GM19025 (cell line): ENCODE results near the gene ARPP21.

Experiments used
- ATAC-seq: cut with Tn5 transposase; IDR thresholded peaks from one replicate; pipeline ENCODE4 v1.9.1; 2021; ENCODE audit warnings: mild to moderate bottlenecking, low read depth, moderate library complexity; ENCODE audit not compliant: unreplicated experiment

The ARPP21 gene

DNA sequence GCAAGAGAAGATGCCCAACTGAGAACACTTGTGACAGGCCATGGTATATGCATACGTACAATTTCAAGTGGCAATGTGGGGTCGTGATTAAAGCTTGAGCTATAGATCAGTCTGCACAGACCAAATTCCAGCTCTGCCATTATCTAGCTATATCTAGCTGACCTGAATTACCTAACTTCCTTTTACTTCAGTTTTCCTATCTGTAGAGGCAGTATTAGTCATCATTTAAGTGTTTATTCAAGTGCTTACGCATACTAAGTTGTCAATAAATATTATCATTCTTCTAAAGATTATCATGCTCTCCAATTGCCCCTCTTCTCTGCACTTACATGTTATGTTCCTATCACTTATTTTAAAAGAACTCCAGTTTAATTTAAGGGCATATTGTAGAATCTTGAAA, 87.9 kb downstream of the ARPP21 start:
- ATAC-seq = no peak

DNA sequence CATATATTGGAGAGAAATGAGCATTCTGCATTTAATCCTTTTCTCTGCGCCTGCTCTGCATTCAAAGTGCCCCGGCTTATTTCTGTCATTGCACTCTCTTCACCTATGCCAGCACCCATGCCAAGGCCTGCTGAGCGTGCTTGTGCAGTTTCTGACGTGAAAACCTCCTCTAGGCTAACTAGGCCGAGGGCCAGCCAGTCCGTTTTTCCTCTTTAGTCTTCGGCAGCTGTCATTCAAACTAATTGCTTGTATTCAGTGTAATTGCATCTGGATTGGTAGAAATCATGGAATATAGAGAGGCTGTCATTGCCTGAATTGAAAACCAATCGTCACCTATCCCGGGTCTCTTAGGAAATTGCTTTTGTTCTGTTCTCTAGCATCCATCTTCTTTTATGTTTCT, 94.0 kb downstream of the ARPP21 start:
- ATAC-seq = no peak

DNA sequence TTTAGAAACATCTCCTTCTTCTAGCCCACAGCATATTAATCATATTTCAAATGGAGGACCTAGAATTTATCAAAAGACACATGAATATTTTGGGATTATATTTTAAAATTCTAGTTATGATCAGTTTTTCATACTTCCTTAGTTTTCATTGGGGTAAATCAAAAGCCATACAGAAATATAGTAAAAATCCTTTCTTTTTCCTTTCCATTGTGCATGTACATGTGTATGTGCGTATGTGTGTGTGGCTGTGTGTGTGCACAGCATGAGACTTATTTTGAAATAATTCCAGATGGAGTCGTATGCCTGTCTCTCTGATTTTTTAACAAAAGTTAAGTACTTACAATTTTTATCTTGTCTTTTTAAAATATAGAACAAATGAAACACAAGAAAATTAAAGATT, 94.5 kb downstream of the ARPP21 start:
- ATAC-seq = no peak

DNA sequence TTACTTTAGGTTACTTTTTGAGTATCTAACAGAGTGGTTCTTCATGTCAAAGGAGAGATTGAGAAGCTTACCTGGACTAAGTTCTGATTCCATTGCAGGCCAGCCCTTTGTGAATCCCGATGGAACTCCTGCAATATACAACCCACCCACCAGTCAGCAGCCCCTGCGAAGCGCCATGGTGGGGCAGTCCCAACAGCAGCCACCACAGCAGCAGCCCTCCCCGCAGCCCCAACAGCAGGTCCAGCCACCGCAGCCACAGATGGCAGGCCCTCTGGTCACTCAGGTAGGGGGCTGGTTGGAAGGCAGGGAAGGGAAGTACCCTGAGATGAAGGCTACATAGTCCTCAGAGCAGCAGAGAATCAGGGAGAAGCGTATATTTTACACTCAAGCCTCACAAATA, 97.8 kb downstream of the ARPP21 start:
- no peak for ATAC-seq

- ATAC-seq = no peak
Observed at GRCh38 chr3:35737527-35737926, 98.2 kb downstream of the ARPP21 start.

GRCh38 chr3:35737934-35738706, 98.8 kb downstream of the ARPP21 start:
- ATAC-seq = no peak

DNA sequence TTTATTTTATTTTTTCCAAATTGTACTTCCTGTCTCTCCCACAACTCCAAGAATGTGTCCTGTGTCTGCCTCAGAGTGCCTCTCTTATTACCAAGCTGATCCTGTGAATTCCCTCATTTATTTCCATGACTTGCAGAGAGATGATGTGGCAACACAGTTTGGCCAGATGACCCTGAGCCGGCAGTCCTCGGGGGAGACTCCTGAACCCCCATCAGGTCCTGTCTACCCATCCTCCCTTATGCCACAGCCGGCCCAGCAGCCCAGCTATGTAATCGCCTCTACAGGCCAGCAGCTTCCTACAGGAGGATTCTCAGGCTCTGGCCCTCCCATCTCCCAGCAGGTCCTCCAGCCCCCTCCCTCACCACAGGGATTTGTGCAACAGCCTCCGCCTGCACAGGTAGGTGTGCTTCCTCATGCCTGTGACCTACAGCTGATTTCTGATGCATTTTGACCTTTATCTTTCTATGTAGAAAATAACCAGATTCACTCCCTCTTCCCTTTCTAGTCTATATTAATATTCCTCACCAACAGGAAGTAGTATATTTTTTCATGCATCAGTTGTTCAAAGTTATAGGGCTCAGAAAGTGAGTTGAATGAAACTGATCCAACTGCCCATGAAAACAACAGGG, 100.0 kb downstream of the ARPP21 start:
- no peak for ATAC-seq

GRCh38 chr3:35739964-35740527, 100.7 kb downstream of the ARPP21 start:
- no peak for ATAC-seq

GRCh38 chr3:35743218-35743617, 103.9 kb downstream of the ARPP21 start:
- ATAC-seq = no peak

DNA sequence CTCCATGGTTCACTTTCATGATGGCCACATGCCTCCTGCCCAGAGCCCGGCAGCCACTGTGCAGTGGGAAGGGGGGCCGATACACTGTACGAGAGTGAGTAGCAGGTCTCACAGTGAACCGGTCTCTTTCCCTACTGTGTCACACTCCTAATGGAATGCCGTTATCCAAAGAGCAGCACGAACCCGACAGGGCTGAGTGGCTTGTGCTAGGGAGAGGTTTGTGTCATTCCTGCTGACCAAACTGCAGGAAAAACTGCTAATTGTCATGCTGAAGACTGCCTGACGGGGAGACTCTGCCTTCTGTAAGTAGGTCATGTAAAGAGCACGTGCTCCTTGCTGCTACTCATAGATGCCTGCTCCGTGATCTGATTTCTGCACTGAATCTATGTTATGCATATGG, 105.1 kb downstream of the ARPP21 start:
- no peak for ATAC-seq

GRCh38 chr3:35745351-35745750, 106.0 kb downstream of the ARPP21 start:
- ATAC-seq = no peak

GRCh38 chr3:35745802-35746484, 106.6 kb downstream of the ARPP21 start:
- no peak for ATAC-seq

DNA sequence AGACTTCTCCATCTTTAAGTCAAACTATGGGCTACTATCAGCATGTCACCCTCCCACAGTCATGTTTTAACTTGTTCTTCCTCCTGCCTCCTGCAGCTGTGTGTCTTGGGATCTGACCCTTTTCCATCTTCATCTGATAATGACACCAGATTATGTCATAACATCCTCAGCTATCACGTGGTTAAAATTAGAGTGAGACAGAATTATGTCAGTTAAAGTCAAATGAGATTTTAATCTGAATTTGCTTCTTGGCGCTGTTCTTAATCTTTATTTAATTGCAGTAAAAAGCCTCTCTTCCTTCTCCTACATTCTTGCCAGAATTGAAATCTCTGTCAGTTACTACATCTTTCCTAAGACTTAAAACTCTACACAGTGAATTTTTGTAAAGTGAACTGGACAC, 107.2 kb downstream of the ARPP21 start:
- no peak for ATAC-seq

- ATAC-seq = no peak
Observed at GRCh38 chr3:35748144-35748543, 108.8 kb downstream of the ARPP21 start.

DNA sequence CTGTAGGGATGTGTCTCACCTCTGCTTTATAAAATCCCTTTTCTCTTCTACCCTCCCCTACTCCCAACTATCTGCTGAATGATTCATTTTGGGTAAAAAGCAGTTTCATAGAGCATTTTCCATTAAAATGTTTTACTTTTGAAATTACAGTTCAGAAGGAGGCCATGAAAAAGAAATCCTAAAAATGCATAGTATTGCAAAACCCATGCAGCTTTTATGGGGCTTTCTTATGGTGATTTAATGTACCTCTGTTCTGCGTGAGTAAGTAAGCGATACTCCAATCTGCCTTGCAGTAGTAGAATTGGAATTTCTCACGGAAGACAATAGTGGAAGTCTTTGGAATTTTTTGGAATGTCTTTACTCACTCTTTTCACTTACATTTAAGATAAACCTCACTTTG, 111.9 kb downstream of the ARPP21 start:
- no peak for ATAC-seq

DNA sequence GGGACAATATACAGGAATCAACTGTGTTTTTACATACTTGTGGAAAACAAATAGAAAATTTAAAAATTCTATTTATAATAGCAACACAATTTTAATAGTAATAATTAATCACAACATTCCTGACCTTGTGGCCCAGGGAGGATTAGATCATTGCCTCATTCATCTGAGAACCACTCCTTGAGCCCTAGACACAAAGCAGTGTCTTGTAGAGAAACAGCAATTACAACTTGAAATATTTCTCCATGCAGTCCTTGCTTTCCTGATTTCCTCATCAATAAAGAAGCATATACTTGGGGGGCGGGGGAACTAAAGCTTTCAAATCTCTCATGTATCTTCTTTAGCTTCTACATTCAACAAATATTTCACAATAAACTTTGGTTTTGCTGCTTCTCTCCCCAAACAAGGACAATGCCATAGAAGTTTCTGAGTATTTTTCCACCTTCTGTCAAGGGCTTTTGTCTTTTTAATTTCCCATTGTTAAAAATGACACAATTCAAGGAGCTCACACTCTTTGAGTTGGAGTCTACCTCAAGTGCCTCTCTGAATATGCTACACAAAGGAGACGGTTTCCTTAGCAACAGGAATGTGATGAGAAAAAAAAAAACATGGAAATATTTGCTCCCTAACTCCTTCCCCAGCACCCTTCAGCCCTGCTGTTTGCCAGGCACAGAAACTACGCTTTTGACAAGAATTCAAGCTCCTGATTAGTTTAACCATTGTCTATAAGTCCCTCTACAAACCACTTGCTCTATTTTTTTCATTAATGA, 118.8 kb downstream of the ARPP21 start:
- ATAC-seq = no peak

GRCh38 chr3:35760146-35760545, 120.8 kb downstream of the ARPP21 start:
- no peak for ATAC-seq

DNA sequence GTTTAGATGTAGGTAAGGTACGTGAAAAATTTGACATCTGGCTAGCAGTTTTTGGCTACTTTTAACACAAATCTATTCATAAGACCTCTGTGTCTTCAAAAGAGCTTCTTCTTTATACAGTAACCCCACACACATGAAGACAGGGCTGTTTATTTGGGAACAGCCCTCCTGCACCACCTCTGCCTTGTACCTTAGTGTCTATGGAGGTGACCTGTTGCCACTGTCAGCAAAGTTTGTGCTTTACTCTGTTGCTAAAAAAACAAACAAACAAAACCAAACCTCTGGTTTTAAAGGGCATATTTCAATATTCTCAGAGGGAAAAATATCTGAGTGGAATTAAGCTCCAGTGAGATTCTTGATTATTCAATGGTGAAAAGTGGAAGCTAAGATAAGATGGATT, 122.0 kb downstream of the ARPP21 start:
- ATAC-seq = no peak

DNA sequence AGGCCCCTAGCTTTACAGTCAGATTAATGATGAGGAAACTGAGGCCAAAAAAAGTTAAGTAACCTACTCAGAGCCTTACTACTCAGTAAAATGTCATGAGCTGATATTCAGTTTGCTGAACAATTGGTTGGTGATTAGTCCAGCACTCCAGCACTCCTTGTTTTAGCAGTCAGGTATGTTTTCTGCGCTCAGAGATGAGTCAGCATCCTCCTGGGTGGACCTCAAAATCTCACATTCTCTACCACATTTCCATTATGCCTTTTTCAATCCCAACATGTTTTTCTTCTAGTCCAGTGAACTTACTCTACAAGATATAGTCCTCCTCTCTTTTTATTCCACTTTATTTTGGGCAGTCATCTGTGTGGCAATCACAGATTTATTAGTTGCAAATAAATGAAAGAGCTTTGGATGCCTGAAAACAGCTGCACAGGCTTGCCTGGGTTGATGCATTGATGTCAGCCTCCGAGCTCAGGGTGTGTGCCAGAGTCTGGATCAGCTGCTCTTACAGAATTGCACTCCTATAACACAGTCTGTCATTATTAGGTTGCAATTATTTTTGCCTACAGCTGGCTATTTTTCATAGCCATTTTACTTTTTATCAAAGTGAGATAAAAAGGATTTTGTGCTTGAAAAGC, 133.2 kb downstream of the ARPP21 start:
- ATAC-seq = no peak

DNA sequence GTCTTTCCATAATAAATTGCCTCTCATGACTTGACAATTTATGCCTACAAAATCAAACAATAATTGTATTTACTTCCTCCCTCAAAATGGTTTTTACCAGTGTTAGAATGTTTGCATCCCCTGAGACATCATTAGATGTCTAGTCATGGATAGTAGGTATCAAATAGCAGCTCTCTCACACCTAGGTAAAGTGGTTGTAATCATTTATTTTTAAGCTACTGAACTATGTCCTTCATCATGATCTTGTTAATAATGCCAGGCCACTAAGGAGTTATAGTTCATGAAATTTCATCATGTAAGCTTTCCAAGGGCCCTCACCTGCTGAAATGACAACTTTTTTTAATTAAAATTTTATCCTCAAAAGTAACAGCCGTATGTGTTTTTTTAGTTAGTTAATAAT, 134.1 kb downstream of the ARPP21 start:
- no peak for ATAC-seq
